Uterus (tissue), 4 donors: ENCODE results near the gene KRTAP1-1. TPM values are rescaled to one million over a fixed set of nuclear protein-coding genes. Genes with fewer than 3 reads are reported as not detected.

Source experiments
- DNase-seq, 2 donors: peaks; one replicate each; pipeline ENCODE4 v3.0.0-alpha.2; 2019 to 2020
- H3K27ac ChIP-seq, 2 donors: fragments of 200-600 bp; sonication (generic); 1 replicate in 1 of 2; 2 replicates in 1 of 2; pipeline ENCODE4 v1.5.1; 2016 to 2018
- H3K27me3 ChIP-seq, 2 donors: fragments of 200-600 bp; sonication (generic); one replicate each; pipeline ENCODE4 v1.5.1; 2018 to 2019; ENCODE audit warnings: control low read depth in 1 of 2
- H3K36me3 ChIP-seq, 2 donors: fragments of 200-600 bp; sonication (generic); one replicate each; pipeline ENCODE4 v1.5.1; 2019; ENCODE audit warnings: control low read depth in 1 of 2
- H3K4me1 ChIP-seq, 2 donors: fragments of 200-600 bp; sonication (generic); one replicate each; pipeline ENCODE4 v1.5.1; 2018 to 2019; ENCODE audit warnings: control low read depth in 1 of 2
- H3K4me3 ChIP-seq, 2 donors: fragments of 200-600 bp; sonication (generic); 1 replicate in 1 of 2; 2 replicates in 1 of 2; pipeline ENCODE4 v1.5.1; 2018 to 2019; ENCODE audit warnings: mild to moderate bottlenecking in 1 of 2
- H3K9me3 ChIP-seq, 2 donors: fragments of 200-600 bp; sonication (generic); one replicate each; pipeline ENCODE4 v1.5.1; 2019; ENCODE audit warnings: control low read depth in 1 of 2
- CTCF ChIP-seq, 4 experiments: fragments of 200-600 bp in 2 of 4; fragments of 450-650 bp in 2 of 4; sonication (generic) in 2 of 4; IDR thresholded peaks; one replicate each; pipeline ENCODE4 v1.5.1; 2016 to 2019; ENCODE audit warnings: antibody characterized with exemption in 4 of 4, mild to moderate bottlenecking in 2 of 4, moderate library complexity in 1 of 4
- POLR2A ChIP-seq, 2 donors: fragments of 450-650 bp; IDR thresholded peaks; one replicate each; pipeline ENCODE4 v1.6.1; 2016; ENCODE audit warnings: antibody characterized with exemption in 2 of 2, mild to moderate bottlenecking in 1 of 2, moderate library complexity in 1 of 2
- intact Hi-C: fragments of 100-400 bp; cut with DNase I; formaldehyde crosslinking; loops from one replicate; pipeline ENCODE4 v1.15.1; 2023; ENCODE audit warnings: low total_unique reads
- total RNA-seq, 4 donors: library from RNA; depleted of rRNA in 3 of 4; stranded (reverse); fragments of >200 nt in 3 of 4; gene quantifications; one replicate each; pipeline versions ENCODE4 v1.1.0 to v1.2.4, GENCODE V29; 2014 to 2023
- donor health status: DM: yes; HTN: yes; CAD: no.

Gene KRTAP1-1
- total RNA-seq, 4 donors from 2014 or later = not detected

GRCh38 chr17:41018541-41018940 lies 22.7 kb downstream of the KRTAP1-1 start:
- intact Hi-C loops = no loop called here
- H3K36me3 ChIP-seq = no peaks in the 10 kb centered on the region
- H3K27ac ChIP-seq = no peak overlapping the region
- DNase-seq = no peak
- no peaks in the 10 kb centered on the region for H3K4me1 ChIP-seq
- H3K4me3 ChIP-seq = no peak overlapping the region
- TF ChIP-seq POLR2A (IDR thresholded peaks at IDR 0.05) = no peak
- no peak for TF ChIP-seq CTCF (IDR thresholded peaks at IDR 0.05)
- H3K9me3 ChIP-seq = no peaks in the 10 kb centered on the region
- H3K27me3 ChIP-seq = no peaks in the 10 kb centered on the region

GRCh38 chr17:41016578-41017215 lies 24.6 kb downstream of the KRTAP1-1 start:
- Histone ChIP-seq H3K27ac (no peak overlapping the region), H3K4me3 (no peak overlapping the region), H3K27me3 (no peaks in the 10 kb centered on the region), H3K4me1 (no peaks in the 10 kb centered on the region), H3K9me3 (no peaks in the 10 kb centered on the region), H3K36me3 (no peaks in the 10 kb centered on the region)
- TF ChIP-seq POLR2A (IDR thresholded peaks at IDR 0.05) = no peak
- no peak for TF ChIP-seq CTCF (IDR thresholded peaks at IDR 0.05)
- no peak for DNase-seq
- intact Hi-C loops = no loop called here

GRCh38 chr17:41015454-41015853 lies 25.8 kb downstream of the KRTAP1-1 start:
- no peak overlapping the region for H3K27ac ChIP-seq
- no peaks in the 10 kb centered on the region for H3K4me1 ChIP-seq
- intact Hi-C loops = no loop called here
- H3K27me3 ChIP-seq = no peaks in the 10 kb centered on the region
- H3K36me3 ChIP-seq = no peaks in the 10 kb centered on the region
- DNase-seq = no peak
- no peaks in the 10 kb centered on the region for H3K9me3 ChIP-seq
- no peak overlapping the region for H3K4me3 ChIP-seq
- no peak for TF ChIP-seq CTCF (IDR thresholded peaks at IDR 0.05)

- intact Hi-C loops = no loop called here
- Histone ChIP-seq H3K27me3 (no peaks in the 10 kb centered on the region), H3K36me3 (no peaks in the 10 kb centered on the region), H3K4me1 (no peaks in the 10 kb centered on the region), H3K9me3 (no peaks in the 10 kb centered on the region), H3K27ac (no peak overlapping the region), H3K4me3 (no peak overlapping the region)
- DNase-seq = no peak
- TF ChIP-seq CTCF (IDR thresholded peaks at IDR 0.05) (no peak), POLR2A (IDR thresholded peaks at IDR 0.05) (no peak)
Observed at GRCh38 chr17:41013606-41014005, 27.6 kb downstream of the KRTAP1-1 start.

GRCh38 chr17:41013181-41013580 lies 28.1 kb downstream of the KRTAP1-1 start:
- TF ChIP-seq CTCF (IDR thresholded peaks at IDR 0.05) (no peak), POLR2A (IDR thresholded peaks at IDR 0.05) (no peak)
- Histone ChIP-seq H3K4me1 (no peaks in the 10 kb centered on the region), H3K9me3 (no peaks in the 10 kb centered on the region), H3K4me3 (no peak overlapping the region), H3K36me3 (no peaks in the 10 kb centered on the region), H3K27me3 (no peaks in the 10 kb centered on the region), H3K27ac (no peak overlapping the region)
- DNase-seq = no peak
- intact Hi-C loops = no loop called here
